ENCODE results near the gene CACTIN. TPM values are rescaled to one million over a fixed set of nuclear protein-coding genes. Genes with fewer than 3 reads are reported as not detected.
"Not testable (repeated sequence)": the region's sequence is repeated elsewhere in the genome, so short reads cannot be mapped to it uniquely, and the experiment has no call there.

Gene CACTIN
- total RNA-seq, 6 donors from 2014 or later: 21.5 to 97.4 (median 25.5) TPM

- ATAC-seq (ENCODE audit: low FRiP score in 2 of 2) (no peak), DNase-seq (no peak)
- H3K9me3 ChIP-seq: no peaks in the 10 kb centered on the region
- H3K36me3 ChIP-seq: peaks cover 0 to 9% (median 0%) of the 10 kb centered on the region in 4 donors
- TF ChIP-seq POLR2A (IDR thresholded peaks at IDR 0.05) (peak in 1 of 4 donors; percentile 31), POLR2AphosphoS5 (IDR thresholded peaks at IDR 0.05) (no peak)
- peak within 1 kb of the TSS; percentile 85 to 92 (median 88) for H3K4me3 ChIP-seq
- H3K27ac ChIP-seq: peak within 1 kb of the TSS; percentile 80 to 92 (median 82)
- peaks cover 15 to 33% (median 25%) of the 10 kb centered on the region in 4 donors for H3K4me1 ChIP-seq
- no CpG with 5 or more reads among the region's 30 CpGs for WGBS, 2 donors
- no peaks in the 10 kb centered on the region for H3K27me3 ChIP-seq
Measured at GRCh38 chr19:3572855-3573161, 53.8 kb downstream of the CACTIN start, which contains the start of gene HMG20B. Gene HMG20B, plus strand, starts transcription at chr19:3572944. Its CDS starts 366 bp downstream, at chr19:3573310.

- TF ChIP-seq POLR2AphosphoS5 (IDR thresholded peaks at IDR 0.05) (peak in 1 of 2 donors; percentile 43), POLR2A (IDR thresholded peaks at IDR 0.05) (no peak)
- DNase-seq: peak; percentile 100
- no peaks in the 10 kb centered on the region for H3K27me3 ChIP-seq
- peaks cover 0 to 8% (median 0%) of the 10 kb centered on the region in 4 donors for H3K36me3 ChIP-seq
- peak overlapping the region; percentile 26 to 92 (median 88) for H3K4me3 ChIP-seq
- ATAC-seq (ENCODE audit: low FRiP score in 2 of 2): peak; percentile 97 to 99
- peak overlapping the region in 2 of 4 donors; percentile 84 to 92 for H3K27ac ChIP-seq
- peaks cover 15 to 33% (median 25%) of the 10 kb centered on the region in 4 donors for H3K4me1 ChIP-seq
- WGBS, 2 donors: 4 to 6% methylated on average over 10 to 27 of the region's 48 CpGs
- no peaks in the 10 kb centered on the region for H3K9me3 ChIP-seq
Measured at GRCh38 chr19:3572132-3572854, 54.3 kb downstream of the CACTIN start.

GRCh38 chr19:3570606-3571011 is 56.0 kb downstream of the CACTIN start:
- TF ChIP-seq CTCF (IDR thresholded peaks at IDR 0.05) (no peak), POLR2AphosphoS5 (IDR thresholded peaks at IDR 0.05) (no peak), POLR2A (IDR thresholded peaks at IDR 0.05) (no peak), EP300 (IDR thresholded peaks at IDR 0.05) (no peak)
- Histone ChIP-seq H3K4me1 (peaks cover 6 to 23% (median 16%) of the 10 kb centered on the region in 4 donors), H3K27me3 (no peaks in the 10 kb centered on the region), H3K27ac (no peak overlapping the region), H3K9me3 (no peaks in the 10 kb centered on the region), H3K4me3 (no peak overlapping the region), H3K36me3 (peaks cover 0 to 8% (median 0%) of the 10 kb centered on the region in 4 donors)
- 79 to 88% methylated on average over 7 of the region's 7 CpGs for WGBS, 2 donors
- DNase-seq (no peak), ATAC-seq (ENCODE audit: low FRiP score in 2 of 2) (no peak)

GRCh38 chr19:3570042-3570441 is 56.5 kb downstream of the CACTIN start:
- DNase-seq: not testable (repeated sequence)

GRCh38 chr19:3565139-3565538 is 61.5 kb downstream of the CACTIN start:
- TF ChIP-seq EP300 (IDR thresholded peaks at IDR 0.05) (no peak), POLR2AphosphoS5 (IDR thresholded peaks at IDR 0.05) (no peak), CTCF (IDR thresholded peaks at IDR 0.05) (no peak), POLR2A (IDR thresholded peaks at IDR 0.05) (no peak)
- Histone ChIP-seq H3K4me3 (no peak overlapping the region), H3K27ac (no peak overlapping the region), H3K9me3 (no peaks in the 10 kb centered on the region), H3K4me1 (no peaks in the 10 kb centered on the region), H3K27me3 (no peaks in the 10 kb centered on the region), H3K36me3 (no peaks in the 10 kb centered on the region)
- WGBS, 2 donors: 92 to 93% methylated on average over 17 to 19 of the region's 19 CpGs
- DNase-seq (no peak), ATAC-seq (ENCODE audit: low FRiP score in 2 of 2) (no peak)

More at GRCh38 chr19:3570042-3570441, 56.5 kb downstream of the CACTIN start:
- not testable (repeated sequence) for H3K36me3 ChIP-seq; H3K4me3 ChIP-seq; H3K9me3 ChIP-seq; H3K27me3 ChIP-seq; ATAC-seq (ENCODE audit: low FRiP score in 2 of 2); H3K27ac ChIP-seq
- H3K4me1 ChIP-seq: peaks cover 6 to 23% (median 16%) of the 10 kb centered on the region in 4 donors
- 87 to 89% methylated on average over 11 of the region's 11 CpGs for WGBS, 2 donors

DNA sequence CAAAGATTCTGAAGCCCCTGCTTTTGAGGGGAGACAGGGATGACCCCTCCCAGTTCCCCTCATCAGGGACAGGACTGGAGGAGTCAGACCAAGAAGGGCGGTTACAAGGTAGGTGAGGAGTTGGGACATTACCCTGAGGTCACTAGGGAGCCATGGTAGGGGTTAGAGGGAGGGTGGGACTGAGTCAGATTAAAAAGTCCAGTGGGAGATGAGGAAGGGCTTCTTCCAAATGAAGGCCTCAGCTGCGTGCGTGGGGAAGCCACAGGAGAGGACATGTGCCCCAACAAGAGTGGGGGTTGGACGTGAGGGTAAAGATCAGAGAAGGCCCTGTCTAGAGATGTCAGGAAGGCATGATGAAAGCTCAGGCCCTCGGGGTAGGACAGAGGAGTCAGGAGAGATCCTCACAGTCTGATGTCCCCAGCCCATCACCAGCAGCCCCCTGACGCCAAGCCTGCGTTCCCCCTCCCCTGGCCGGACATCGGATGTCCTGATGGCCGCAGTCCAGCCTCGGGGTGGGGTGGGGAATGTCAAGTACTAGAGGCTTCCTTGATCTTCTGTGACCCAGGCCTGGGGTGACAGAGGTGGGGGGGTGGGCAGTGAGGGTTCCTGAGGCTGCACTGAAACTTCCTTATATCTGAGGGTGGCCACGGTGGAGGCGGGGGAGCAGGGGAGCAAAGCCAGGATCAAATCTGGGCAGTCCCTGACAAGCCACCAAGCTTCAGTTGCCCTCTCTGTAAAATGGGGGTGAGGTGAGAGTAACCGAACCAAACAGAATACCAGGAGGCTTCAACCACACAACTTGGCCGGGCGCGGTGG is 62.7 kb downstream of the CACTIN start:
- Histone ChIP-seq H3K4me1 (no peaks in the 10 kb centered on the region), H3K4me3 (no peak overlapping the region), H3K27me3 (no peaks in the 10 kb centered on the region), H3K9me3 (no peaks in the 10 kb centered on the region), H3K27ac (peak overlapping the region in 1 of 4 donors; percentile 46), H3K36me3 (no peaks in the 10 kb centered on the region)
- TF ChIP-seq POLR2A (IDR thresholded peaks at IDR 0.05): no peak
- no peak for TF ChIP-seq CTCF (IDR thresholded peaks at IDR 0.05)
- no peak for TF ChIP-seq POLR2AphosphoS5 (IDR thresholded peaks at IDR 0.05)
- no peak for TF ChIP-seq EP300 (IDR thresholded peaks at IDR 0.05)
- WGBS, 2 donors: 65 to 72% methylated on average over 12 to 17 of the region's 17 CpGs
- ATAC-seq (ENCODE audit: low FRiP score in 2 of 2) (no peak), DNase-seq (no peak)
